Measurements from ENCODE around the gene DCDC2B.

DCDC2B gene

DNA sequence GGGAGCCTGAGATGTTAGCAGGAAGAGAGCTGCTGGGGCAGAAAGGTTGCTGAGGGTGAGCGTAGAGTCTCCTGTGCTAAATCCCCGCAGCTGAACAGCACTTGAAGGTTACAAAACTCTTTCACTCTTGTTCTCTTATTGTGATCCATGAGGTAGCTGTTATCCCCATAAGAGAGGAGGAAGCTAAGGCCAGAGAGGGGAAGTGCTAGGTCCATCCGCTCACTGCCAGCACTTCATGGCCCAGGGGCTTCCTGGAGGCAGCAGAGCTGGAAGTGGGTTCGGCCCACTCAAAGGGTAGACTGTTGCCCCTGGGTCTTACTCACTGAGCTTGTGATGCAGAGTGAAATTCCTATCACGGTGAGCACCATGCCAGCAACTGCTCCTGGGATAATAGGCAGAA, 7.7 kb downstream of the DCDC2B start:
- DNase-seq, result no peak
- Histone ChIP-seq H3K27ac (ENCODE audit: low read length) (0 out of 2 replicates have a peak overlapping the region, but pooled peaks have one; percentile 56), H3K79me2 (ENCODE audit: insufficient read depth, low read length) (peaks cover 11% of the 10 kb centered on the region), H3K9ac (ENCODE audit: low read depth, low read length) (no peak overlapping the region), H3K36me3 (ENCODE audit: insufficient read depth, low read length) (peaks cover 34% of the 10 kb centered on the region), H3K27me3 (ENCODE audit: insufficient read depth, low read length, poor library complexity) (no peaks in the 10 kb centered on the region), H2AFZ (ENCODE audit: low read depth, low read length) (no peak overlapping the region), H3K4me3 (ENCODE audit: low read depth in 1 of 2, low read length in 2 of 2) (no peak overlapping the region), H3K4me1 (ENCODE audit: insufficient read depth, low read length) (peaks cover 12% of the 10 kb centered on the region), H3K4me2 (ENCODE audit: insufficient read depth, low read length) (no peak overlapping the region), H3K9me3 (ENCODE audit: insufficient read depth, low read length, severe bottlenecking) (no peaks in the 10 kb centered on the region), H4K20me1 (ENCODE audit: insufficient read depth, low read length) (no peaks in the 10 kb centered on the region)
- ATAC-seq (ENCODE audit: insufficient read depth, low read depth), result no peak
- no peak for TF ChIP-seq EZH2 (IDR thresholded peaks at IDR 0.05; ENCODE audit: borderline replicate concordance, low read depth, low read length, severe bottlenecking)
- TF ChIP-seq, protein P1, sequence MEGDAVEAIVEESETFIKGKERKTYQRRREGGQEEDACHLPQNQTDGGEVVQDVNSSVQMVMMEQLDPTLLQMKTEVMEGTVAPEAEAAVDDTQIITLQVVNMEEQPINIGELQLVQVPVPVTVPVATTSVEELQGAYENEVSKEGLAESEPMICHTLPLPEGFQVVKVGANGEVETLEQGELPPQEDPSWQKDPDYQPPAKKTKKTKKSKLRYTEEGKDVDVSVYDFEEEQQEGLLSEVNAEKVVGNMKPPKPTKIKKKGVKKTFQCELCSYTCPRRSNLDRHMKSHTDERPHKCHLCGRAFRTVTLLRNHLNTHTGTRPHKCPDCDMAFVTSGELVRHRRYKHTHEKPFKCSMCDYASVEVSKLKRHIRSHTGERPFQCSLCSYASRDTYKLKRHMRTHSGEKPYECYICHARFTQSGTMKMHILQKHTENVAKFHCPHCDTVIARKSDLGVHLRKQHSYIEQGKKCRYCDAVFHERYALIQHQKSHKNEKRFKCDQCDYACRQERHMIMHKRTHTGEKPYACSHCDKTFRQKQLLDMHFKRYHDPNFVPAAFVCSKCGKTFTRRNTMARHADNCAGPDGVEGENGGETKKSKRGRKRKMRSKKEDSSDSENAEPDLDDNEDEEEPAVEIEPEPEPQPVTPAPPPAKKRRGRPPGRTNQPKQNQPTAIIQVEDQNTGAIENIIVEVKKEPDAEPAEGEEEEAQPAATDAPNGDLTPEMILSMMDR (IDR thresholded peaks at IDR 0.05; ENCODE audit: borderline replicate concordance, extremely low read depth, low read length, poor library complexity, severe bottlenecking), result no peak

DNA sequence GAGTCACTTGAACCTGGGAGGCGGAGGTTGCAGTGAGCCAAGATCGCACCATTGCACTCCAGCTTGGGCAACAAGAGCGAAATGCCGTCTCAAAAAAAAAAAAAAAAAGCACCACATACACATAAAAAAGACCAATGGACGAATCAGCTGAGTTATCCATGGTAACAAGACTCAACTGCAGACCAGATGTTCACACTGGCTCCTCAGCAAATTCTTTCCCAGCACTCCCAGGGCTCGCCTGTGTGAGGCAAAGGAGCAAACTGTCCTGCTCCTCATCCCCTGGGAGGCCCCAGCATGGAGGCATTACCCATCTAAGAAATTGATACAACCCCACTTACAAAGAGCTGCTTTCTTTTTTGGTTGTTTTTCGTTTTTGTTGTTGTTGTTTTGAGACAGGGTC, 10.1 kb downstream of the DCDC2B start:
- no peak overlapping the region for H2AFZ ChIP-seq (ENCODE audit: low read depth, low read length)
- TF ChIP-seq EZH2 (IDR thresholded peaks at IDR 0.05; ENCODE audit: borderline replicate concordance, low read depth, low read length, severe bottlenecking), result no peak
- TF ChIP-seq, protein P1 (IDR thresholded peaks at IDR 0.05; ENCODE audit: borderline replicate concordance, extremely low read depth, low read length, poor library complexity, severe bottlenecking), result no peak
- no peaks in the 10 kb centered on the region for H3K27me3 ChIP-seq (ENCODE audit: insufficient read depth, low read length, poor library complexity)
- H3K27ac ChIP-seq (ENCODE audit: low read length), result no peak overlapping the region
- peaks cover 5% of the 10 kb centered on the region; the same call in 1 of the 2 replicates for H4K20me1 ChIP-seq (ENCODE audit: insufficient read depth, low read length)
- H3K9ac ChIP-seq (ENCODE audit: low read depth, low read length), result no peak overlapping the region
- peaks cover 35% of the 10 kb centered on the region for H3K79me2 ChIP-seq (ENCODE audit: insufficient read depth, low read length)
- DNase-seq (no peak), ATAC-seq (ENCODE audit: insufficient read depth, low read depth) (no peak)
- H3K9me3 ChIP-seq (ENCODE audit: insufficient read depth, low read length, severe bottlenecking), result no peaks in the 10 kb centered on the region
- H3K36me3 ChIP-seq (ENCODE audit: insufficient read depth, low read length), result peaks cover 40% of the 10 kb centered on the region
- H3K4me1 ChIP-seq (ENCODE audit: insufficient read depth, low read length), result peaks cover 27% of the 10 kb centered on the region
- H3K4me2 ChIP-seq (ENCODE audit: insufficient read depth, low read length), result no peak overlapping the region
- no peak overlapping the region for H3K4me3 ChIP-seq (ENCODE audit: low read depth in 1 of 2, low read length in 2 of 2)

DNA sequence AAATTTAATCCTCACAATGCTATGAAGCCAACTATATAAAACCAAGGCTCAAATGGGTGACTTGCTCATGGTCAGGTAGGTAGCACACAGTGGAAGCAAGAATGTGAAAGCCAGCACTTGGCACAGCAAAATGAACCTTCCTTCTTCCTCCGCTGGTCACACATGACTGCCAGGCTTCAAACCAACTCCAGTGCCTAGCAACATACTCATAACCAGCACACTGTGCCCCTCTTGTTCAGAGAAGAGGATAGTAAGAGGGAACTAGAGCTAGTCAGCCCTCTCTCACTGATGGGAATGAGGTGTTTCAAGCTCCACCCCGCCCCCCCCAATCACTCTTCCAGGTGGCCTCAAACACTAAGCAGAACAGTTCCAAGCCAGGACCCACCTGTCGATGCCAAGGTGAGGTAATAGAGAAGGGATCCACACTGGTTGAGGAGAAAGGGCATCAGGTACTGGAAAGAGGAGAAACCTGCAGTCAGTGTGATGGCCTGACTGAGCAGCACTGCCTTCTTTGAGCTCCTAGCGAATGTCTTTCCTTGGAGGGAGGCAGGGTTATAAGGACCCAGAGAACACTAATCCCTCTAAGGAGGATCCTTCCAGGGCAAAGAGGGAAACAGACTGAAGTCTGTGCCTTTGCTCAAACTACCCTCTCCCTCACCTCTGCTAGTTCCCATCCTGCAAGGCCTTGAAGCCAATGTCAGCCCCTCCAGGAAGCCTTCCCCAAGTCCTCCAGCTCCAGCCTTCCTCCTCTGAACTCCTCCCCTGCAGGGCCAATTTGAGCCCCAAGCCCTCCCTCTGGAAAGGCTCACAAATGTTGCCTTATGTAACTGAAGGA, 12.1 kb downstream of the DCDC2B start:
- Histone ChIP-seq H3K4me1 (ENCODE audit: insufficient read depth, low read length) (peaks cover 31% of the 10 kb centered on the region), H2AFZ (ENCODE audit: low read depth, low read length) (no peak overlapping the region), H3K4me3 (ENCODE audit: low read depth in 1 of 2, low read length in 2 of 2) (peak overlapping the region; percentile 84 to 85; a peak in 3 of 4 replicates), H3K36me3 (ENCODE audit: insufficient read depth, low read length) (peaks cover 40% of the 10 kb centered on the region), H3K27ac (ENCODE audit: low read length) (peak overlapping the region; percentile 37), H3K4me2 (ENCODE audit: insufficient read depth, low read length) (peak overlapping the region; percentile 70), H4K20me1 (ENCODE audit: insufficient read depth, low read length) (peaks cover 8% of the 10 kb centered on the region; the same call in 1 of the 2 replicates), H3K9ac (ENCODE audit: low read depth, low read length) (peak overlapping the region; percentile 77), H3K27me3 (ENCODE audit: insufficient read depth, low read length, poor library complexity) (no peaks in the 10 kb centered on the region), H3K9me3 (ENCODE audit: insufficient read depth, low read length, severe bottlenecking) (no peaks in the 10 kb centered on the region), H3K79me2 (ENCODE audit: insufficient read depth, low read length) (peaks cover 43% of the 10 kb centered on the region)
- ATAC-seq (ENCODE audit: insufficient read depth, low read depth) (no peak), DNase-seq (no peak)
- no peak for TF ChIP-seq EZH2 (IDR thresholded peaks at IDR 0.05; ENCODE audit: borderline replicate concordance, low read depth, low read length, severe bottlenecking)
- TF ChIP-seq, protein P1 (IDR thresholded peaks at IDR 0.05; ENCODE audit: borderline replicate concordance, extremely low read depth, low read length, poor library complexity, severe bottlenecking), result no peak

Data from DND-41 (cell line).